Effector CD4-positive, alpha-beta T cell (primary cell): Measurements from ENCODE around the gene PROM1.

Source experiments
- DNase-seq: peaks from one replicate; pipeline ENCODE4 v3.0.0-alpha.2; 2020

PROM1 gene

GRCh38 chr4:16023776-16024408, 59.9 kb downstream of the PROM1 start:
- no peak for DNase-seq

- no peak for DNase-seq
Observed at GRCh38 chr4:16021804-16022560, 61.8 kb downstream of the PROM1 start.

GRCh38 chr4:16019649-16020048, 64.2 kb downstream of the PROM1 start:
- DNase-seq, result no peak

GRCh38 chr4:16018841-16019240, 65.0 kb downstream of the PROM1 start:
- DNase-seq, result no peak

GRCh38 chr4:16018061-16018676, 65.7 kb downstream of the PROM1 start:
- no peak for DNase-seq

GRCh38 chr4:16016536-16016935, 67.3 kb downstream of the PROM1 start:
- no peak for DNase-seq

- DNase-seq, result no peak
Observed at GRCh38 chr4:16011173-16011572, 72.7 kb downstream of the PROM1 start.

GRCh38 chr4:16009153-16009552, 74.7 kb downstream of the PROM1 start:
- DNase-seq, result no peak

GRCh38 chr4:16007471-16008095, 76.2 kb downstream of the PROM1 start:
- no peak for DNase-seq

GRCh38 chr4:16006771-16007446, 76.9 kb downstream of the PROM1 start:
- DNase-seq, result no peak

- DNase-seq, result no peak
Observed at GRCh38 chr4:16005676-16006075, 78.1 kb downstream of the PROM1 start.

- peak; percentile 5 for DNase-seq
Observed at GRCh38 chr4:16001484-16001858, 82.4 kb downstream of the PROM1 start.

- DNase-seq, result no peak
Observed at GRCh38 chr4:16000708-16001483, 82.9 kb downstream of the PROM1 start.

GRCh38 chr4:15996773-15997172, 87.0 kb downstream of the PROM1 start:
- no peak for DNase-seq

GRCh38 chr4:15995826-15996225, 88.0 kb downstream of the PROM1 start:
- no peak for DNase-seq

- no peak for DNase-seq
Observed at GRCh38 chr4:15992167-15992485, 91.7 kb downstream of the PROM1 start.

GRCh38 chr4:15990570-15991285, 93.1 kb downstream of the PROM1 start:
- DNase-seq, result no peak

GRCh38 chr4:15989424-15989823, 94.4 kb downstream of the PROM1 start:
- no peak for DNase-seq

GRCh38 chr4:15988222-15988621, 95.6 kb downstream of the PROM1 start:
- no peak for DNase-seq

- DNase-seq, result no peak
Observed at GRCh38 chr4:15986907-15987306, 96.9 kb downstream of the PROM1 start.

GRCh38 chr4:15983610-15984009, 100.2 kb downstream of the PROM1 start:
- no peak for DNase-seq
